ENCODE results near the gene RAPSN. TPM values are rescaled to one million over a fixed set of nuclear protein-coding genes. Genes with fewer than 3 reads are reported as not detected.

The RAPSN gene
- total RNA-seq, 4 donors from 2014 or later = 0.38 TPM; not detected in 3

DNA sequence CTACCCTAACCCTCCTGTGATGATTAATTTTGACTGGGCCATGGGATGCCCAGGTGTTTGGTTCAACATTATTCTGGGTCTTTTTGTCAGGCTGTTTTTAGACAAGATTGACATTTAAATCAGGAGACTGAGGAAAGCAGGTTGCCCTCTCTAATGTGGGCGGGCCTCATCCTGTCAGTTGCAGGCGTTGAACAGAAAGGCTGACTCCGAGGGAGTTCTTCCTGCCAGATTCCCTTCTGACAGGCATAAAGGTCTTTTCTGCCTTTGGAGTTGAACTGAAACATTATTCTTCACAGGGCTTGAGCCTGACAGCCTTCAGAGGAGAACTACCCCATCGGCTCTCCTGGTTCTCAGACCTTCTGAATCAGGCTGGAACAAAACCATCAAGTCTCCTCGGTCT, 18.4 kb downstream of the RAPSN start:
- DNase-seq = no peak
- Histone ChIP-seq H3K4me1 (peaks cover under 1 to 19% (median 6%) of the 10 kb centered on the region in 3 donors), H3K36me3 (no peaks in the 10 kb centered on the region), H3K9me3 (no peaks in the 10 kb centered on the region), H3K4me3 (no peak overlapping the region), H3K27ac (no peak overlapping the region), H3K27me3 (no peaks in the 10 kb centered on the region)
- intact Hi-C loops (cut with DNase I) = no loop called here
- WGBS, 2 donors = 58 to 67% methylated on average over 5 of the region's 5 CpGs
- TF ChIP-seq POLR2A (IDR thresholded peaks at IDR 0.05) = no peak
- TF ChIP-seq, protein P1, sequence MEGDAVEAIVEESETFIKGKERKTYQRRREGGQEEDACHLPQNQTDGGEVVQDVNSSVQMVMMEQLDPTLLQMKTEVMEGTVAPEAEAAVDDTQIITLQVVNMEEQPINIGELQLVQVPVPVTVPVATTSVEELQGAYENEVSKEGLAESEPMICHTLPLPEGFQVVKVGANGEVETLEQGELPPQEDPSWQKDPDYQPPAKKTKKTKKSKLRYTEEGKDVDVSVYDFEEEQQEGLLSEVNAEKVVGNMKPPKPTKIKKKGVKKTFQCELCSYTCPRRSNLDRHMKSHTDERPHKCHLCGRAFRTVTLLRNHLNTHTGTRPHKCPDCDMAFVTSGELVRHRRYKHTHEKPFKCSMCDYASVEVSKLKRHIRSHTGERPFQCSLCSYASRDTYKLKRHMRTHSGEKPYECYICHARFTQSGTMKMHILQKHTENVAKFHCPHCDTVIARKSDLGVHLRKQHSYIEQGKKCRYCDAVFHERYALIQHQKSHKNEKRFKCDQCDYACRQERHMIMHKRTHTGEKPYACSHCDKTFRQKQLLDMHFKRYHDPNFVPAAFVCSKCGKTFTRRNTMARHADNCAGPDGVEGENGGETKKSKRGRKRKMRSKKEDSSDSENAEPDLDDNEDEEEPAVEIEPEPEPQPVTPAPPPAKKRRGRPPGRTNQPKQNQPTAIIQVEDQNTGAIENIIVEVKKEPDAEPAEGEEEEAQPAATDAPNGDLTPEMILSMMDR (IDR thresholded peaks at IDR 0.05) = no peak

DNA sequence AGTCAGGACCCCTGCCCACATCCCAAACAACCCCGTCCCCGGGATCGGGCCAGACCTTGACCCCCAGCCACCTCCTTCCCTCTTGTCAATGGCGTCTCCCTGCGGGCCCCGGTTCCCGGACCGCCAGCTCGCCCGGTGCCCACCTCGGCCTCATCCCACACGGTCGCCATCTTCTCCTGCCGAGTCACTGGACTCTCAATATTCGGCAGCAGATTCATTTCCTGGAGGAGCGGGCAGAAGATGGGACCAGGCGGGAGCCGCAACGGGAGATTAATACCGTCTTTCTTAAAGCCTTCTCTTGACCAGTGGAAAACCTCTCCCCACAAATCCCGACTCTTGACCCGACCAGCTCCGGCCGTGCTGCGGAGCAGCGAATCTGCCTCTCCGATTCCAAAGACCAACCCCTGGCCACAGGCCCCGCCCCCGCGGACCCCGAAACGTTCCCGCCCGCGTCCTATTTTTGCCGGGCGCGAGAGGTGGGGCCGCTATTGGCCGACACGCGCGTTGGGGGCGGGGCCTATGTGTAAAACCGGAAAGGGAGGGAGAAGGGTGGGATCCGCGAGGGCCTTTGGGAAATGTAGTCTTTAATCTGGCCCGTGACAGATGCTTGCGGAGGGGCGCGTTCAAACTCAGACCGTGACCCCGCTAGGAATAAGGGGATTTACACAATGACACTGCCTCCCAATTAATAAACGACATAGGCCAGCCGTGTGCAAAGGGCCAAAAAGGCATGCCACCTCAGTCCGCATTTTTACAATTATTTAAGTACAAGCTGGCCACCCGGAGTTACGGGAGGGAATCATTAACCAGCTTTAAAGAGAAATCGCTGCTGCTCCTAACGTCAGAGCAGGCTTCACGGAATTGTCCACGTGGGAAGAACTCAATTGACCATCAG, 22.6 kb downstream of the RAPSN start, which contains the start of gene PSMC3:
Gene PSMC3, minus strand, starts transcription at position 378 of the 895 bp plus-strand sequence. Its CDS starts 160 bp downstream, at position 218.
- Histone ChIP-seq H3K4me3 (peak within 1 kb of the TSS; percentile 85 to 99 (median 90)), H3K27ac (peak within 1 kb of the TSS; percentile 90 to 98 (median 94)), H3K27me3 (no peaks in the 10 kb centered on the region), H3K36me3 (peaks cover 13 to 38% (median 24%) of the 10 kb centered on the region in 3 donors), H3K4me1 (peaks cover 11 to 26% (median 14%) of the 10 kb centered on the region in 3 donors), H3K9me3 (no peaks in the 10 kb centered on the region)
- DNase-seq = peak; percentile 85
- WGBS, 2 donors = 0% methylated on average over 17 to 20 of the region's 62 CpGs
- intact Hi-C loops (cut with DNase I) = no loop called here
- peak in 1 of 4 donors; percentile 55 for TF ChIP-seq POLR2A (IDR thresholded peaks at IDR 0.05)
- TF ChIP-seq, protein P1 (IDR thresholded peaks at IDR 0.05) = peak in 1 of 6 experiments; percentile 6

DNA sequence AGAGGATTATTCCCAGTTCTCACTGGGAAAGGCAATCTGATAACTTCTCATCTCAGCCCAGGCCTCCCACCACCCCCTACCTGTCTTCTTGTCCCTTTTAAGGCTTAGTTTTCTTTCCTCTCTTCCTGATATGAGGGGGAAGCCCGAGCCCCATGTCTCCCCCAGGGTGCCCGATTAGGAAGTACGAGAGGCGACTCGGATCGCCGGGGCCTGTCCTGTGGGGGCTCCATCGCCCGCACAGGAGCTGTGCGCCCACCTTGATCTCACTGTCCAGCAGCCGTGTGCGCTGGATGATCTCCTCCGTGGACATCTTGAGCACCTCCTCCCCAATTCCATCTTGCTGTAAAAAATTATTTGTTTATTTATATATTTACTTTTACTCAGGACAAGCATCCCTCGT, 23.3 kb downstream of the RAPSN start:
- TF ChIP-seq, protein P1 (IDR thresholded peaks at IDR 0.05) = no peak
- TF ChIP-seq POLR2A (IDR thresholded peaks at IDR 0.05) = no peak
- intact Hi-C loops (cut with DNase I) = no loop called here
- Histone ChIP-seq H3K4me3 (peak overlapping the region; percentile 85 to 99 (median 90)), H3K36me3 (peaks cover 14 to 45% (median 27%) of the 10 kb centered on the region in 3 donors), H3K27me3 (no peaks in the 10 kb centered on the region), H3K9me3 (no peaks in the 10 kb centered on the region), H3K4me1 (peaks cover 11 to 26% (median 14%) of the 10 kb centered on the region in 3 donors), H3K27ac (peak overlapping the region; percentile 90 to 98 (median 94))
- WGBS, 2 donors = 0% methylated on average over 13 of the region's 14 CpGs
- no peak for DNase-seq

DNA sequence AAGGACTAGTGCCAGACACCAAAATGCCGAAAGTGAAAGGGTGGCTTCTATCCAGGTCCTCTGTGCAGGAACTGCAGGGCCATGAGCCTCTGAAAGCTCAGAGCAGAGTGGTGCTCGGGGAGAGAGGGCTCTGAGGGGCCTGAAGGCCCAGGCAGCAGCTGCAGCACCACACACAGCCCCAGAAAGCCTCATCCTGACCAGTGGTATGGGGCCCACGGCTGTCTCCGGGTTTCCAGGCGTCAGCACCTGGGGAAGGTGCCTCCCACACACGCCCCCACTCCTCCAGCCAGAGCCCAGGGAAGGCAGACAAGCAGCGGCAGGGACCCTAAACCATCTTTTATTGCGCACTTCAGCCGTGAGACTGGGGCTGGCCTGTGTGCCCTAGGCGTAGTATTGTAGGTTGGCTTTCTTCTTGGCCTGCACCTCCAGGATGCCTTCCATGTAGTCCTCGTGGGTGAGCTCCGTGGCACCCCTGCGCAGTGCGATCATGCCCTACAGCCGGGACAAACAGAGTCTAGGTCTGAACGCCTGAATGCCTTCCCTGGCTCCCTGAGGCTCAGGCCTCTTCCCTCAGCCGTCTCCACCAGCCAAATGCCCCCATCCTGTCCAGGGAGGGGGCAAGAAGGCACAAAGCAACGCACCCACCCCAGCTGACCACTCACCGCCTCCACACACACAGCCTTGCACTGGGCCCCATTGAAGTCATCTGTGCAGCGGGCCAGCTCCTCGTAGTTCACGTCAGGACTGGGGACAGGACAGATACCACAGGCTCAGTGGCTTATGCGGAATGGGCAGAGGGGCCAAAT, 30.3 kb downstream of the RAPSN start:
- TF ChIP-seq, protein P1 (IDR thresholded peaks at IDR 0.05) = no peak
- no peak for TF ChIP-seq POLR2A (IDR thresholded peaks at IDR 0.05)
- Histone ChIP-seq H3K4me1 (peaks cover 12 to 34% (median 20%) of the 10 kb centered on the region in 3 donors), H3K9me3 (no peaks in the 10 kb centered on the region), H3K27me3 (no peaks in the 10 kb centered on the region), H3K36me3 (peaks cover 37 to 90% (median 38%) of the 10 kb centered on the region in 3 donors), H3K27ac (peak overlapping the region in 2 of 4 donors; percentile 5 to 89), H3K4me3 (no peak overlapping the region)
- DNase-seq = no peak
- intact Hi-C loops (cut with DNase I) = no loop called here
- WGBS, 2 donors = 65 to 82% methylated on average over 7 to 11 of the region's 23 CpGs
